ENCODE results near the gene KCNQ5. TPM values are rescaled to one million over a fixed set of nuclear protein-coding genes. Genes with fewer than 3 reads are reported as not detected.

KCNQ5 gene
- total RNA-seq, 1 experiment from 2014 or later, result 0.07 TPM

GRCh38 chr6:73027691-73028090 lies 405.8 kb downstream of the KCNQ5 start:
- Histone ChIP-seq H2BK12ac (ENCODE audit: insufficient read length, low read depth, low read length) (no peak overlapping the region), H4K8ac (replicated peaks; ENCODE audit: insufficient read length, low read depth, low read length) (no peak overlapping the region), H3K4me2 (ENCODE audit: insufficient read depth, insufficient read length, low read length) (peak overlapping the region; percentile 6), H3T11ph (ENCODE audit: low read length) (no peak overlapping the region), H2BK120ac (ENCODE audit: low read depth, low read length, poor library complexity, severe bottlenecking) (no peak overlapping the region), H3K56ac (ENCODE audit: insufficient read length, low read depth, low read length) (no peak overlapping the region), H3K27me3 (ENCODE audit: insufficient read depth, low read length) (no peaks in the 10 kb centered on the region), H4K5ac (ENCODE audit: insufficient read length, low read depth, low read length) (no peak overlapping the region), H3K79me1 (ENCODE audit: insufficient read depth, low read depth, low read length, poor library complexity, severe bottlenecking) (no peaks in the 10 kb centered on the region), H3K18ac (ENCODE audit: insufficient read length, low read depth, low read length) (no peak overlapping the region), H3K4me1 (ENCODE audit: insufficient read depth, low read length) (no peaks in the 10 kb centered on the region; the same call in 1 of the 2 replicates), H3K23ac (ENCODE audit: insufficient read length, low read depth, low read length) (no peak overlapping the region), H2BK5ac (ENCODE audit: insufficient read length, low read length) (no peak overlapping the region), H3K9me3 (ENCODE audit: control insufficient read depth, low read depth, low read length) (no peaks in the 10 kb centered on the region), H2AFZ (ENCODE audit: low read length) (no peak overlapping the region), H4K20me1 (ENCODE audit: control insufficient read depth, insufficient read depth, insufficient read length) (no peaks in the 10 kb centered on the region), H3K9ac (ENCODE audit: extremely low read depth, insufficient read length, low read length) (no peak overlapping the region), H3K4ac (ENCODE audit: low read depth, low read length) (no peak overlapping the region), H2BK20ac (ENCODE audit: low read depth, low read length, poor library complexity, severe bottlenecking) (no peak overlapping the region), H4K91ac (ENCODE audit: insufficient read length, low read depth, low read length) (no peak overlapping the region), H2AK5ac (ENCODE audit: insufficient read length, low read length) (no peak overlapping the region), H3K27ac (ENCODE audit: insufficient read length, low read depth, low read length) (no peak overlapping the region), H3K23me2 (ENCODE audit: insufficient read length, low read depth, low read length, poor library complexity, severe bottlenecking) (no peaks in the 10 kb centered on the region), H3K14ac (ENCODE audit: insufficient read depth, low read length) (no peak overlapping the region), H2BK15ac (ENCODE audit: low read depth, low read length) (no peak overlapping the region), H3K79me2 (ENCODE audit: insufficient read depth, low read length) (no peaks in the 10 kb centered on the region)
- no peak overlapping the region for H3K27ac Mint-ChIP-seq
- no peaks in the 10 kb centered on the region for H3K36me3 Mint-ChIP-seq (ENCODE audit: insufficient read depth in 1 of 3, low read depth in 3 of 3)
- TF ChIP-seq CTCF (conservative IDR thresholded peaks at IDR 0.05), result no peak
- no peaks in the 10 kb centered on the region; the same call in none of the 2 replicates for H3K27me3 Mint-ChIP-seq (ENCODE audit: low read depth)
- no peak overlapping the region for H3K4me3 Mint-ChIP-seq
- no peaks in the 10 kb centered on the region for H3K9me3 Mint-ChIP-seq
- no peak for DNase-seq
- H3K4me1 Mint-ChIP-seq, result peaks cover 19% of the 10 kb centered on the region in 2 experiments

Measured in H9 (cell line).